Hematopoietic multipotent progenitor cell treated with erythropoietin and hydrocortisone succinate and interleukin-3 and kit ligand, for 4 days (in vitro differentiated cells): Measurements from ENCODE around the gene RAB36.
A peak's percentile ranks its signal among the peaks of the same experiment; 100 is the strongest.

Experiments used
- DNase-seq: peaks from one replicate; pipeline ENCODE4 v3.0.0-alpha.2; 2015

Gene RAB36

GRCh38 chr22:23163665-23164064 is 18.4 kb downstream of the RAB36 start:
- no peak for DNase-seq

- DNase-seq: no peak
Measured at GRCh38 chr22:23164091-23164490, 18.8 kb downstream of the RAB36 start.

GRCh38 chr22:23166042-23166831 is 21.0 kb downstream of the RAB36 start:
- no peak for DNase-seq

GRCh38 chr22:23166841-23167616 is 21.8 kb downstream of the RAB36 start:
- DNase-seq: no peak

- no peak for DNase-seq
Measured at GRCh38 chr22:23168391-23169042, 23.2 kb downstream of the RAB36 start.

GRCh38 chr22:23169043-23169406 is 23.7 kb downstream of the RAB36 start:
- DNase-seq: no peak

GRCh38 chr22:23175817-23176644 is 30.8 kb downstream of the RAB36 start:
- peak; percentile 34 for DNase-seq

- no peak for DNase-seq
Measured at GRCh38 chr22:23176645-23177027, 31.4 kb downstream of the RAB36 start.

- peak; percentile 68 for DNase-seq
Measured at GRCh38 chr22:23177197-23177596, 31.9 kb downstream of the RAB36 start.

- DNase-seq: peak; percentile 80
Measured at GRCh38 chr22:23178512-23179254, 33.4 kb downstream of the RAB36 start.

- DNase-seq: peak; percentile 34
Measured at GRCh38 chr22:23179381-23180299, 34.4 kb downstream of the RAB36 start.

- peak; percentile 87 for DNase-seq
Measured at GRCh38 chr22:23180301-23180892, 35.1 kb downstream of the RAB36 start, which contains the start of gene BCR. Gene BCR (plus strand): TSS chr22:23180509. CDS start chr22:23180961, 452 bp downstream.

GRCh38 chr22:23180893-23181720 is 35.8 kb downstream of the RAB36 start:
- DNase-seq: peak; percentile 54

GRCh38 chr22:23181721-23182308 is 36.5 kb downstream of the RAB36 start:
- DNase-seq: peak; percentile 37

GRCh38 chr22:23182309-23183060 is 37.2 kb downstream of the RAB36 start:
- DNase-seq: peak; percentile 76

GRCh38 chr22:23183061-23183698 is 37.9 kb downstream of the RAB36 start:
- DNase-seq: peak; percentile 71

- DNase-seq: no peak
Measured at GRCh38 chr22:23184100-23184763, 39.0 kb downstream of the RAB36 start.
